GM21360 (cell line): Measurements from ENCODE around the gene APBA1.
A peak's percentile ranks its signal among the peaks of the same experiment; 100 is the strongest.

Source experiments
- ATAC-seq: cut with Tn5 transposase; IDR thresholded peaks from one replicate; pipeline ENCODE4 v1.9.1; 2021; ENCODE audit warnings: mild to moderate bottlenecking, moderate library complexity; ENCODE audit not compliant: unreplicated experiment

The APBA1 gene

DNA sequence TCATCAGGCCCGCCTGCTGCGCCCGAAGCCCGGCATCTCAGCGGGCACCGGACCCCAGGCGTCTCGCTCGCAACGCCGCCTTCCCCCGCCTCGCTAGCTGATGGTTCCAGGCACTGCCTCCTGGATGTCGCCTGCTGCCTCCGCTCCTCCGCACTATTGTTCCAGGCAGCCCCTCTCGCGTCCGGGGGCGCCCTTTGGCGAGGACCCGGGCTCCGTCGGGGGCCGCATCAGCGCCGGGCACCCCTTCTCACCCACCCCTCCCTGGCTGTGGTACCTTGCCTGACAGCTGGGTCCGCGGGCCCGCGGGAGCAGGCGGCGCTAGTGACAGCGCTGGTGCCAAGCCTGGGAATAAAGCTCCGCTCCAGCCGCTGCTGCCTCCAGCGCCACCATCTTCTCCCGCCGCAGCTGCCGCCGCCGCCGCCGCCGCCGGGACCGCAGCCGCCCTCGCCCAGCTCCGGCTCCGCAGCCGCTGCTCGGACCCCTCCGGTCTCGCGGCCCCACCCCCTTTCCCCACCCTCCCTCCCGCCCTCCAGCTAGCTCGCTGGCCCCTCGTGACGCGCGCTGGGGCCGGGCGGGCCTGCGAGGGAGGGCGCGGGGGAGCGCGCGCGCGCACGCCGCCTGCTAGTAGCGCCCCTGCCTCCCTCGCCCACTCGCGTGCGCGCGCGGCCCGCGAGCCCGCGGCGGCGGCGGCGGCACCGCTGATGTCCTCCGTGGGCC lies at the start of gene APBA1:
Gene APBA1, minus strand, starts transcription at position 493 of the 717 bp plus-strand sequence.
- peak; percentile 32 for ATAC-seq

DNA sequence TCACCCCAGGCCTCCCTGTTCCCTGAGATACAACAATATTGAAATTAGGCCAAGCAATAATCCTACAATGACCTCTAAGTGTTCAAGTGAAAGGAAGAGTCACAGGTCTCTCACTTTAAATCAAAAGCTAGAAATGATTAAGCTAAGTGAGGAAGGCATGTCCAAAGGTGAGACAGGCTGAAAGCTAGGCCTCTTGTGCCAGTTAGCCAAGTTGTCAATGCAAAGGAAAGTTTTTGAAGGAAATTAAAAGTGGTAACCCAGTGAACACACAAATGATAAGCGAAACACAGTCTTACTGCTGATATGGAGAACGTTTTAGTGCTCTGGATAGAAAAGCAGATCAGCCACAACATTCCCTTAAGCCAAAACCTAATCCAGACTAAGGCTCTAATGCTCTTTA lies 47.8 kb upstream of the APBA1 start:
- no peak for ATAC-seq

- ATAC-seq, result no peak
Observed at GRCh38 chr9:69719367-69719766, 47.2 kb upstream of the APBA1 start.

- no peak for ATAC-seq
Observed at GRCh38 chr9:69718218-69718617, 46.0 kb upstream of the APBA1 start.

- ATAC-seq, result no peak
Observed at GRCh38 chr9:69715825-69716224, 43.7 kb upstream of the APBA1 start.

DNA sequence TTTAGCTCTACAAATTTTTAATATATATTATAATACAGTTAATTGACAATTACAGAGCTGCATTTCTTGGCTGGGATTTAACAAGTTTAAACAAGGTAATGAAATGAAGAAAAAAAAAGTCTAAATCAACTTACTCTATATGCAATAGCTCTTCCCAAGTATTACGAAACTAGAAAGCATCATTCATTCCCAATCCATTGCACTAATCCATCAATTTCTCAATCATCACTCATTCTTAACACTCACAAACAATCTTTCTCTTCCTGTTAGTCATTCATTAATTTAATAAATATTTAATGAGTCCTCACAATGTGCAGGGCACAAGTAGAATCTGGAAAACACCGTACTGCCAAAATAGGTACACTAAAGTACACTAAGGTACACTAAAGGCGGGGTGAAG lies 42.9 kb upstream of the APBA1 start:
- no peak for ATAC-seq

GRCh38 chr9:69697475-69697874 lies 25.3 kb upstream of the APBA1 start:
- no peak for ATAC-seq

DNA sequence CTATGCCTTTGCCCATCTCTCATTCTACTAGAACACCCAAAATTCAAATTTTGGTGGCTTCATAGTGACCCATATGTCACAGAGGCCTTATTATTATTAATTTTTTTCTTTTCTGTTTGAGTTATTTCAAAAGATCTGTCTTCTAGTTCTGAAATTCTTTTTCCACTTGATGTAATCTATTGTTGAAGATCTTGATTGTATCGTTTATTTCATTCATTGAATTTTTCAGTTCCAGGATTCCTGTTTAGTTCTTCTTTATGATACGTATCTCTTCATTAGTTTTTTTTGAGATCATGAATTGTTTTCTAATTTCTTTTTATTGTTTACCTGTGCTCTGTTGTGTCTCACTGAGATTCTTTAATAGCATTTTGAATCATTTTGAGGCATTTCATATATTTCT lies 24.6 kb upstream of the APBA1 start:
- no peak for ATAC-seq

DNA sequence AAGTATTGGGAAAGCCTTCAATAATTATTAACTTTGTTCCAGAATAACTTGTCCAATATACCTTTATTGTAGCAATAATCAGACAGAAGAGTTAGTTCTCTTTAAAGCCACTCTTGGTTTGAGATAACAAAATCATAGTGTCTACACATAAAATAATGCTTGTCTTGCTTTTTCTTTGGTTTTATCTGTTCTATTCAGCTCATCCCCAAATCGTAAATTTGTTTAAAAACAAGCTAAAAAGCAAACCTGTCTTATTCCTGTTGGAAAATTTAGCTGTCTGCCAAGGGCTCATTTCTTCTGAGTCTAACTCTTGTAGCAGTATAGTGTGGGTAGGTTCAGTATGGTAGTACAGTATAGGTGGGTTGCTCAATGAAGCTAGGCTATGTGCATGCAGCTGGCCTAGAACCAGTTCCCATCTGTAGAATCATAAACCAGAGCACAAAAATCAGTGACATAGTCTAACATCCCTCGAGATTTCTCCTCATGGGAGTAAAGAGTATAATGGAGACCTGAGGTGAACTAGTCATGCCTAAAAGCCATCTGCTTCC lies 17.9 kb upstream of the APBA1 start:
- ATAC-seq, result no peak

GRCh38 chr9:69683927-69684326 lies 11.8 kb upstream of the APBA1 start:
- ATAC-seq, result no peak

DNA sequence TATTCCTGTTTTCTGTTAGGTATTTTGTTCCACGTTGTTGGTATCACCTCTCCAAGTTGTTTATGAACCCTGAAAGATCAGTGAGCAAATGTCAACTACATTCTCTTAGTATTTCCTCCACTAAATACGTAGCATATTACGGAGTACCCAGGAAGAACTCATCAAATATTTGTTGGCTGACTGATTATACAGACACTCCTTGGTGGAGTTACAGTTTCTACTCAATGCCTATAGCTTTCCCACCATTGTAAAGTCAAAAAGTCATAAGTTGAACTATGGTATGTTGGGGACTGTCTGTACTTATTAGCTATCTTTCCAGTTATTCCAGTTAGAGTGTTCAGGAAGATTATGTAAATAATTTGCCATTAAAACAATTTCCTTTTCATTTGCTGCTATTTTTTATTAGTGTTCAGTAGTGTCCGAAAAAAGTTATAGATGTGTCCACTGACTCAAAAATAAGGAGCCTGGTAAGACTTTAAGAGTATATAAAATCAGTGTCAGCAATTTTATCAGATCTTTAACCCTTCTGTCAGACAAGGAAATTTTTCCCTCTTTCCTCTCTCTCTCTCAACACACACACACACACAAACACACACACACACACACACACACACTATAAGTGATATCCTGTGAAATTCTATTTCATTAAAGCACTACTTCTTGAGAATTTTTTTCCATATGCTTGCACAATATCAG lies 6.8 kb upstream of the APBA1 start:
- ATAC-seq, result no peak

GRCh38 chr9:69677931-69678330 lies 5.8 kb upstream of the APBA1 start:
- ATAC-seq, result no peak

DNA sequence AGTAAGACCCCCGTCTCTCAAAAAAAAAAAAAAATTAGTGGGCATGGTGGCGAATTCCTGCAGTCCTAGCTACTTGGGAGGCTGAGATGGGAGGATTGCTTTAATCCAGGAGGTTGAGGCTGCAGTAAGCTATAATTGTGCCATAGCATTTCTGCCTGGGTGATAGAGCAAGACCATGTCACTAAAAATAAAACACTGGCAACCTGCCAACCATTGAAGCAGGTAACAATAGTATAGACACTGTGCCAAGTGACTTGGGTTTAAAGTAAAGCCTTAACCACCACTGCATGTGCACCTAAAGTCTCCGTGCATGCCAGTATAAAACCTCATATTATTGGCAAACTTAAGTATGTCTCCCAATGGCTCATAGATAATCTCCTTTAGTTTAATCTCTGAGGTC lies 3.4 kb upstream of the APBA1 start:
- no peak for ATAC-seq

DNA sequence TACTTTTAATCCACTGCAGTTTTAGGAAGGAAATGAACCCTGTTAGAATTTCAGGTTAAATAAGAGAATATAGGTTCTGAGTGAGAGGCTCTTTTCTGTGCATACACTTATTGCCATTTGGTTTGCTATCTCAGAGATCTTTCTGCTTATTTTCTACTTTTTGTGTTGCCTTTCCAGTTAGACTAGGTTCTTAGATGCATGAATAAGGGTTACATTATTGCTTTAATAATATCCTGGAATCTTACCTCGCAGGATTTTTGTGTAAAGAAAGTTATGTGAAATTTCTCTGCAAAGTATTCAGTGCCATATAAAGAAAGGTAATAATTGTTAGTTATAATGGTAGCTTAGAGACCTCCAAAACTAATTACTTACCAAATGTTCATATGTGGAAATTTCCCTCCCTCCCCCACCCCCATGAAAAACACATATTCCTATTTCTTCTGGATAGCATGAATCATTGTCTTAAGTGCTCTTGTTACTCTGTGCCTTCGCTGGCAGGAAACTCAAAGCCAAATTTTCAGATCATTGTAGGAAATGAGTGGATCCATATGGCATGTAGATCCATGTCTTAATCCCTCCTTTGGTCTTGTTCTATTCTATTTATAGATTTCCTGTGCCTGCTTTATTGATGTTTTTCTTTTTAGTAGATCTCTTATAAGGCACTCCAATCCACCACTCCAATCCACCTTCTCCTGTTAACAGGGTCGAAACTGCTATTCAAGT lies 2.7 kb upstream of the APBA1 start:
- no peak for ATAC-seq

- no peak for ATAC-seq
Observed at GRCh38 chr9:69674112-69674685, 2.0 kb upstream of the APBA1 start.

DNA sequence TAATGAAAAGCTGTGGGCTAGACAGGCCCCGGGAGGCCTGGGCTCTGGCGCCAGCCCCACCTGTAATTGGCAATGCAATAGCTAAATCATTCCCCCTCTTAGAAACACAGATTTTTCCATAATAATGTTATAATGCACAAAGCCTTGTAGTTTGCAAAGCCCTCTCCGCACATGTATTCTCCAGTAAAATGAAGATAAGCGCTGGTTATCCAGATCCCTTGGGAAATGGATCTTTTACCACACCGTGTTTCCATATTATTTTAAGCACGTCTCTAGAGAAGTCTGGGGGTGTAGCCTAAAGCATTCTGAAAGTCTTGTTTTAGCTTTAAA lies 1.1 kb upstream of the APBA1 start:
- ATAC-seq, result no peak

DNA sequence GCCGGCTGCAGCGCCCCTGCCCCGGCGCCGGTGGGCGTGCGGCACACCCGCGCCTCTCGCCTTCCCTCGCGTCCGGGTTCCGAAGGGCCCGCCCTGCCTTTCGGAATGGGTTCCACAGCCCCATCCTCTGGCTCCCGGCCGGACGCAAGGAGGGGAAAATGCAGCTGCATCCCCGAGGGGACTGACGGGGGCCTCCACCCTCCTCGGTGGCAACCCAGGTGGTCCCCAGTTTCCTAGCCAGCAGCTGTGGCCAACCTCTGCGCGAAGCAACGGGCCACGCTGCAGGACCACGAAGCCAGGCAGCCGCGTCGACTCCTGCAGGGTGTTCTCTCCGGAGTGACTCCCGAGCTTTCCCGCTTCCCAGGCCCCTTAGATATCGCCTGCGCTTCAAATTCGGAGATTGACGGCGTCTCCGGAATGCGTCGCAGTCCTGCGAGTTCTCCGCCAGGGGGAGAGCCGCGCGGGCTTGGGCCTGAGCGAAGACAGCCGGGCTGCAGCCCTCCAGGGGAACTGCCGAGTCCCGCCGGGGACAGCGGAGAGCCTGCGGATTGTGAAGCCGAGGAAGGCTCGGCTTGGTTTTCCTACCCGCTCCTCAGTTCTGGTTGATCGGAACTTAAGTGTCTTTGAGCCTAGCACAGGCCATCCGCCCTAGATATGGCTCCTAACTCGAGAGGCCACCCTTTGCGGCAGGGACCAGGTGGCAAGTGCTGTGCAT lies 582 bp upstream of the APBA1 start:
- peak; percentile 93 for ATAC-seq

DNA sequence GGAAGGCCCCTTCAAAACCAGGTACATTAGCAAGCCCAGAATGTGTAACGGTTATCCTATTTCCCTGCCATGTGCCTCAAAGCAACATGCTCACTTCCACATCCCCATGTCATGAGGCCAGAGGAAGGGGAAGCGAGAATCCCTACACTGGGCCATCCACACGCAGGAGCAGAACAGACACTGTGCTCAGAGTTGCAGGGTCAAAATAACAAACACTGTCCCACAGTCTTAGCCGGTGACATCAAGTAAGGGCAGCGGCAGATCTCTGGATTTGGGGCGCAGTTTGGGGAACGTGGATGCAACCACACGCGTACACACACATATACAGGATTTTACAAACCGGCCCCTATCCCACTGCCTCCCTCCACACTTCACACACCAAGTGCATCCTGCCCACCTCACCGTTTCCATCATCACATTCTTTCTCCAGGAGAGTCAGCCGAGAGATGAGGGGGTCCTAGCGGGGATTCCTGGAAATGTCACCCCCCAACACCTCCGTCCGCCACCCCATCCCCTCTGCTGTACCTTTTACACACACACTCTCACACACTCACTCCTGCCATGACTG lies 776 bp downstream of the APBA1 start:
- no peak for ATAC-seq

DNA sequence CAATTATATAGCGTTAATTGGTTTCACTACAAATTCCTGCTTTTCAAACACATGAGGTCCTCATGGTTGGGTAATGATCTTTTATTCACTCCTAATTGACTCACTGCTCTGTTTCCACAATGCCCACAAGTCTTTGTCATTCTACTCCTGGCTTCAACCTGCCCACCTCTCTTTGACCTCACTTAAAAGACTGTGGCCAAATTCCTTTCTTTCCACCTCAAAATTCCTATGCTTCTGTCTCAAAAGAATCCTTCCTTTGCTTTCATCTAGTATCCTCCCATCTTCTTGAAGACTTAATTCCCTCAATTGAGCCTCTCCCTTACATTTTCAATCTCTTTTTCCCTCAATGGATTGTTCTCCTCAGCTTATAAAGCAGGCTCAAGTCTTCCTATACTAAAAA lies 4.9 kb downstream of the APBA1 start:
- ATAC-seq, result no peak

DNA sequence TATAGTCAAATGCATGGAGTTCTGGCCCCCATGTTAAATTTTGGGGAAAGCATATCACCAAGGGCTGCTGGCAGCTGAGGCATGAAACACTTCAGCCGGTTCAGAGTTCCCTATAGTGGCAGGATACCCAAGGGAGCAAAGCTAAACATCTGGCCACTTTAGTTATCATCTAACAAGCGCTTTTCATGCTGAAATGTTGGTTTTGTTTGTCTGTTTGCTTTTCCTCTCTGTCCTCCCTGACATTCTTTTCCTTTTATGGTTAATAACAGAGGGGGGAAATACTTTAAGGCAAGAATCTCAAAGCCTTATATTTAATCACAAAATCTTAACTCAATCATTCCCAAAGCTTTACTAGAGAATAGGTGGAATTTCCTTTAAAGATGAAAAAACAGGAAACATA lies 11.9 kb downstream of the APBA1 start:
- ATAC-seq, result no peak
